ENCODE data around the gene ZBTB45.

ZBTB45 gene

DNA sequence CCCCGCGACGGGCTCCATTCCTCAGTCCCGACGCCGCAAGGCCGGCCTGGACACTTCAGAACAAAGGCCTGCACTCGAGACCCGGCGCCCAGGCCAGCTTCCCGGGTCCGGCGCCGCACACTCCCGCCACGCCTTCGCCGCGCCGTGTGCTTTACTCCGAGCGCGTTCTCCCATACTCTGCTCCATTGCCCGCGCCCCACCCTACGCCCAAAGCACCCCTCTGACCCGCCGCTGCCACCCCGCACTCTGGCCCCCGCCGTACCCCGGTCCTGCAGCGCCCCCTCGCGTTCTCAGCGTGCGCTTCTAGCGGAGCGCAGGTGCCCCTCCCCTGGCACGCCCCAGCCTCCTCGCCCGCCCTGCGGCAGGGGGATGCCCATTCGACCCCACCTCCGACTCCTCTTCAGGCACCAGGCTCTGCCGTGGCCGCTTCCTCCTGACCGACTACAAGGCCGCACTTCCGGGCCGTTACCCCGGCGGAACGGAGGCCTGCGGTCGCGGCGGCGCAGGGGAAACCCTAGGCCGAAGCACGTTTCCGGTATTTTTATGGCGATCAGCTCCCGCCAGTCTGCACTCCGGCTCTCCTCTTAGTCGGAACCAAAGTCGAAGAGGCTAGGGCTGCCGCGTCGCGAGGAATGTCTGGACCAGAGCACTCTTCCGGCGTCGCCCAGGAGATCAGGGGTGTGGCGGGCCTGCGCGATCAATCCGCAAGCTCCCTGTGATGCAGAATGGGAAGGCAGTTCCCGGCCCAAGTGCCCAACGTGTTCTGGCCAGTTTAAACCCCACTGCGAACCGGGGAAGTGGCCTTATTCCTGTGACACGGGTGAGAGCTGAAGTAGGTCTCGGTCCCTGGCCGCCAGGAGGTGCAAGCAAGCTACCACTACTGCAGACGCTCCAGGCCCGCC lies at the start of gene ZBTB45:
TSS of gene ZBTB45 (minus strand) at position 456 of the 902 bp plus-strand sequence. CDS start 2,137 bp downstream, outside the sequence.
- peak; percentile 89 for DNase-seq (ENCODE audit: low spot score)

DNA sequence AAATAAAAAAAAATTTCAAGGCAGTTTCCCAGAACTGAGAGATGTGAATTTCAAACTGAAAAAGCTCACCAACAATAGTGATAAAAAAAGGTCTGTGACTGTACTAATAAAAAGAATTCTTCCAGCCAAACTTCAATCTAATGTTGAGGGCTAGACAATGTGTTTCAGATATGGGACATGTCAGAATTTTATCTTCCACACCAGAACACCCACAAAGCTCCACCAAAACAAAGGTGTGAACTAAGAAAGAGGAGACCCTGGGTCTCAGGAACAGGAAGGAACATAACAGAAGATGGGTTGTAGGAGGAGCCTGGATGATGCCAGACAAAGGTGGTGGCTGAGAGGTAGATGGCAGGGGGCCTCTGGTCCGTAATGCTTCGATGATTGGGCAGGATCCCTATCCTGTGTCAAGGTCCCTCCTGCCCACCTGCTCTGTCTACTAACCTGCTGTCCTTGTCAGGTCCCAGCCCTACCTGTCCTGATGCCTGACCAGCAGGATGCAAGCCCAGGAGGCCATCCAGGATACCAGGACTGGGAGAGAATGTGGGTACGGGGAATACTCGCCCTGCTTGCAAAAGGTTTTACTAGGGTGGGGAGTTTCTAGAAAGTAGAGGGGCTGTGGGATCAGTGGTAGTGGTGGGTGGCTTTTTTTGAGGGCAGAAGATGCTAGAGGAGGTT lies 49.0 kb upstream of the ZBTB45 start:
- DNase-seq (ENCODE audit: low spot score) = no peak

DNA sequence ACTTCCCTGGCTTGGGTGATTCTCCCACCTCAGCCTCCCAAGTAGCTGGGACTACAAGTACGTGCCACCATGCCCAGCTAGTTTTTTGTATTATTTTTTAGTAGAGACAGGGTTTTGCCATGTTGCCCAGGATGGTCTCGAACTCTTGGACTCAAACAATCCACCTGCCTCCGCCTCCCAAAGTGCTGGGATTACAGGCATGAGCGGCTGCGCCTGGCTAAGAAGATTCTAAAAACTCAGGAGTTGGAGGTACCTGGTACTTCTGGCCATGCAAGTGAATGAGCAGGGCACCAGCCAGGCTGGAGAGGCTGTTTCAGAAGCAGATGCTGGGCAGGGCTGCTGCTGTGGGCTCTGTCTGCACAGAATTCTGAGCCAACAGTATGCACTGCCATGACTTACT lies 47.4 kb upstream of the ZBTB45 start:
- DNase-seq (ENCODE audit: low spot score) = no peak

DNA sequence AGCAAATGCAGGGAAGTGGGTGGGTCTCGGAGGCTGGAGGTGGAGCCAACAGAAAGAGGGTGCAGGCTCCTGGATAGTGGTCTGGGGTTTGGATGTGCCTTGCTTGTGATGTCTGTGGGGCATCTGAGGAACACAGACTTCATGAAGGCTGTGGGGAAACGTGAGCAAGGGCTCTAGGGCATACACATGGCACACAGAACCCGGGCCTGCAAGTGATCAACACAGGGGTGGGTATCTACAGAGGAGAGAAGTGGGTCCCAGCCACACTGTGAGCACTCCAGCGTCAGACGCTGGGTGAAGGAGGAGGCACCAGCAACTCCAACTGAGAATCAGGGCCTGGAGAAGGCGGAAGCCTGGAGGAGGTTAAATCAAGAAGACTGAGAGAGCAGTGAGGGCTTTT lies 44.2 kb upstream of the ZBTB45 start:
- DNase-seq (ENCODE audit: low spot score) = no peak

DNA sequence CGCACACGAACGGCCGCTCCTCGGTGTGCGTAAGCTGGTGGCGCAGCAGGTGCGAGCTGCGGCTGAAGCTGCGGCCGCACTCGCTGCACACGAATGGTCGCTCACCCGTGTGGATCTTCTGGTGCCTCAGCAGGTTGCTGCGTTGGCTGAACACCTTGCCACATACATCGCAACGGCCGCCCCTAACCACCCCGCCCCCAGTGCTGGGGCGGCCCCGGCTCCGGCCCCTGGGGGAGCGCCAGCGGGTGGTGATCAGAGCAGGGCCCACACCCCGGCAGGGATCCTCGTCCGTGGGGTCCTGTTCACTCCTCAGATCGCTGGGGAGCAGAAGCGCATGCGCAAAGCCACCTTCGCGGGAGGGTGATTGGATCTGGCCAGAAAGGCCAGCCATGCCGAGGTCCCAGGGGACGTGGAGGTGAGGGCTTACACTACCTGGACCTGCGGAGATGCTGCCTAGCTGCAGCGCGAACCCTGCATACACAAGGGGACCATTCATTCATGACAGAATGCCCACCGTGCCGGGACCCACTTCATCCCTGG lies 43.5 kb upstream of the ZBTB45 start:
- no peak for DNase-seq (ENCODE audit: low spot score)

DNA sequence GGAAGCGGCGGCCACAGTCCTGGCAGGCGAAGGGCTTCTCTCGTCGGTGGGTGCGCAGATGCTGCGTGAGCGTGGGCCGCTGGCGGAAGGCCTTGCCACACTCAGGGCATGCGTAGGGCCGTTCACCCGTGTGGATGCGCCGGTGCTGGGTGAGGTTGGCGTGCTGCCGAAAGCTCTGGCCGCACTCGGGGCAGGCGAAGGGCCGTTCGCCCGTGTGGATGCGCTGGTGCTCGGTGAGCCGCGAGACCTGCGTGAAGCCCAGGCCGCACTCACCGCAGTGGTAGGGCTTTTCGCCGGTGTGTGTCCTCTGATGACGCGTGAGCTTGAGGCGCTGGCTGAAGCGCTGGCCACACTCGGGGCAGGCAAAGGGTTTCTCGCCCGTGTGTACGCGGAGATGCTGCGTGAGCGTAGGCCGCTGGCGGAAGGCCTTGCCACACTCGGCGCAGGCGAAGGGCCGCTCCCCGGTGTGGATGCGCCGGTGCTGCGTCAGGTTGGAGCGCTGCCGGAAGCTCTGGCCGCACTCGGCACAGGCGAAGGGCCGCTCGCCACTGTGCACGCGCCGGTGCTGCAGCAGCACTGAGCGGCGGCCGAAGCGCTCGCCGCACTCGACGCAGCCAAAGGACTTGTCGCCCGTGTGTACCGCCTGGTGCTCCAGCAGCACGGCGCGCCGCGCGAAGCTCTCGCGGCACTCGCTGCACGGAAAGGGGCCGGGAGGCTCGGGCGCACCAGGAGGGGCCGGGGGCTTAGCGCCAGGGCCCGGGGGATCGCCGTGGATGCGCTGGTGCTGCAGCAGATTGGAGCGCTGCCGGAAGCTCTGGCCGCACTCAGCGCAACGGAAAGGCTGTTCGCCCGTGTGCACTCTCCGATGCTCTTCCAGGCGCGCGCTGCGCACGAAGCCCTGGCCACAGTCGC lies 42.8 kb upstream of the ZBTB45 start:
- peak; percentile 22 for DNase-seq (ENCODE audit: low spot score)

DNA sequence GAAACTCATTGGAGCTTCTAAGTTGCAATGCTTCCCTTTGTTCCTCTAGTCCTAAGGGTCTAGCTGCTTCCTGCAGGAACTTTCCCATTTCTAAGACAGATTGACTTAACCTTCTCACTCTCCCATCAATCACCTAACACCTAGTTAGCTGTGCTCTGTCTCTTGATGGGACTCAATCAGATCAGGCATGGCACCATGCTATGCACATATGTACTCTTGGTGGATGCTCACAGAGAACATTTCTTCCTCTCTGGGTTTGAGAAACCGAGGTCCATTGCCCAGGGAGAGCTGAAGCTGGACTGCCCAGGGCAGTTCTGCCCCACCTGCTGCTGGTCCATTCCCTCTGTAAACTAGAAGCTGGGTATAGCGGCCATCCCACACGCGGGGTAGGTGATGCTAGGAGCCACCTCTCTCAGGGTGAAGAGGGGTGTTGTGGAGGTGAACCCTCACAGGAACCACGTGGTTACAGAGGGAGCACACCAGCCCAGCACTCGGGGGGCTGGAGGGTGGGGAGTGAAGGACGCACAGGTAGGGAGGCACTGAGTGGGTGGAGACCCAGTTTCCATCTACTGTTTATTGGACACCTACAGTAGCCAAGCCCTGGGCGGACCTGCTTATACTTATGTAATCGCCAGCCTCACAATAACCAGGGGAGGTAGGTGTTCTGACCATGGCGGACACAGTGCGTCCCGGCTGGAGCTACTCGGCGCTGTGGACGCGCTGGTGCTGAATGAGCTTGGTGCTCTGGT lies 41.9 kb upstream of the ZBTB45 start:
- no peak for DNase-seq (ENCODE audit: low spot score)

DNA sequence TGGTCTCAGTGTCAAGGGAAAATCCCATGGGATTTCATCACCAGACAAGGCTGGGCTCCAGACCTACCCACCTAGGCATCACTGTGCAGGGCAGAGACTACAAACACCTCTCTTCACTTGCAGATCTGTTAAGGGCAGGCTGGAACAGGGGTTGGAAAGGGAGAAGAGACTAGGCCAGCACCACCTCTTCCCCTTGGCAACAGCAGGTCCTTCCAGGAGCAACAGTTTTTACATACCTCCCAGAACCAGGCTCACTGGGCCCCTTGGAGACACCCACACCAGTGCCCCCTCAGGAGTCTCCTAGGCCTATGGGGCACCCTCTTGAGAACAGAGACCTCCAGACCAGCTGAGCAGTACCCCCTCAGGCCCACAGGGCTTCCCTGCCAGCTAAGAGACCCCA lies 41.3 kb upstream of the ZBTB45 start:
- DNase-seq (ENCODE audit: low spot score) = no peak

DNA sequence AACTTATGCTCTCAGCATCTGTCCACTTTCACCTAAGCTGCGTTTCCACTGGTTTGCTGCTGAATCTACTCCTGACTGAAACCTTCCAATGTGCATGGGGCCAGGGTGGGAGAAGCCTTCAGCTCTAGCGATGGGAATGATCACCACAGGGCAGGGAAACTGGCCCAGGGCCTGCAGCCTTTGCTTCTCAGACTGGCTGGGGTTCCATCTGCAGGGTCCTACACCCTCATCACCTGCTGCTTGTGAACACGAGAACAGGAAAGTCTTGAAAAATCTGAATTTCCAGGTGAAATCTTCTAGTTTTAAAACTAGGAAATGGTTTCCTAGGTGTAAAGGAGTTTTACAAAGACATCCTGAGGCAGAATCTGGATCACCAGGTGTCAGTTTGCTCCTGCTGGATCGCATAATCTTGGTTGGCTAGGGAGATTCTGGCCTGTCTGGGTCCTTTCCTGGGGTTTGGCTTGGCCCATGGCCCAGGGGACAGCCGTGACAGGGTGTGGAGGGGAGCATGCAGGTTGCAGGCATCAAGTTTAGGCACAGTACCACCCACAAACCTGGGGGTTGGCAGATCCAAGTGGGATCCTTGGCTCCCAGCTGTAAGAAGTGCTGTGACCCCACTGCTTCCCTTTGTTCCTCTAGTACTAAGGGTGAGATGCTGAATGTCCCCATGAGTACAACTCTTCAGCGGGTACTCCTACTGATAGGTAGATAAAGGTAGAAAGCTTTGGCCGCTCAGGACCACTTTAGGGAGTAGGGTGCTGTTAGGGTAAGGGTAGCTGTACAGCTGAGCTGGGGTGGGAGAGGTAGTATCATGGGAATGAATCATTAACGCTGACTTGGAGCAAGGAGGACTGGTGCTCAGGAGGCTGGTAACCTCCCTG lies 40.6 kb upstream of the ZBTB45 start:
- no peak for DNase-seq (ENCODE audit: low spot score)

DNA sequence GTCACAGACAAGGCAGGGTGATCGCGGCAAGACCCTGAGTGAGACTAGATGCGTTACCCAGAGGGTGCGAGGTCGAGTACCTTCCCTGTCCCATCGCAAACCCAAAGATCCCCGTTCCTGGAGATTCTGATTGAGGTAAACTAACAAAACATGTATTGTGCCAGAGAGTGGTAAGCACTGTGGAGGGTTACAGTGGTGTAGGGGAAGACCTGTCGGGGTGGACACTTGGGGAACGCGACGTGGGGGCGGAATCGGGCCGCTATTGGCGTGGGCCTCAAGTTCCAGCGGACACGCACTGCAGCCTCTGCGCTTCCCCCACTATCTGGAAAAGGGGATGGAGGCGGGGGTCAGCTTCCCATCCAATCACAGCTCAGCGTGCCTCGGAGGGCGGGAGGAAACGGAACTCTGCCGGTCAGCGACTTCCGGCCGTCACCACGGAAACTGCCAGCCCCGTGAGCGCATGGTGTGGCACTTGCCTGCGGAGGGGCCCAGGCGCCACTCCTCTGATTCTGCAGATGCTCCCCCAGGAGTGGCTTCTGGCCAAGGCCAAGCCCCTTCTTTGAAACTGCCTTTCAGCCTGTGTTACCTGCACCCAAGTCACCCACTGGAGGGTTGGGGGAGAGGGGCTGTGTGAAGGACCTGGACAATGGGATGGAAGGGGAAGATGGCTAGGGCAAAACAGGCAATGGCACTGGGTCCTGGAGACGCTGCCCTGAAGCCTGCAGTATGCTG lies 39.8 kb upstream of the ZBTB45 start:
- peak; percentile 92 for DNase-seq (ENCODE audit: low spot score)

DNA sequence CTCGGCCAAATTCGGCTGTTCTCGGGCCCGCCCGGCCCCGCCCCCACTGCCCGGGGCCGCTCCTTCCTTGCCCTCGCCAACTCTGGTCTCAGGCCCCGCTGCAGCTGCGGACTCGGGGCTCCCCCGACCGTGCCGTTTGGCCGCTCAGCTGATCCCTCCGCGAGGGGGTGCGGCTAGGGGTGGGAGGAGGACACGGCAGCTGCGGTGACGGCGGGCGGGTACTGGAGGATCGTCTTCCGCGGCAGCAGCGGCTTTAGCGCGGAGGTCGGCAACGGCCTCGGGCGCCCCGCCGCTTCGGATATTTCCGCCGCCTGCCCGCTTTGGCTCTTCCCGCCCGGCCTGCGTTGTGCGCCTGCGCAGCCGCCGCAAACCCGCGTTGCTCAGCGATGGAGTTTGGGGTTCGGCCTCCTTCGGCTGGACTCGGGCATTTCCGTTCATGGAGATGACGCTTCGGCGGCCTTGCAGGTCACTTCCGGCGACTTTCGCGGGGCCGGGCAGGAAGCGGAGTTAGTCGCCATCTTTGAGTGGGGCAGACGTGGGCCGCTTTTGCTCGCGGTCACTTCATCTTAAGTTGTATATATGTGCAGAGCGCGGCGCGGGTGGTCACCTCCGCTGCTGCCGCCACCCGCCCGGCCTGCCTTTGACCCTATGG lies 39.1 kb upstream of the ZBTB45 start:
- DNase-seq (ENCODE audit: low spot score) = peak; percentile 89

DNA sequence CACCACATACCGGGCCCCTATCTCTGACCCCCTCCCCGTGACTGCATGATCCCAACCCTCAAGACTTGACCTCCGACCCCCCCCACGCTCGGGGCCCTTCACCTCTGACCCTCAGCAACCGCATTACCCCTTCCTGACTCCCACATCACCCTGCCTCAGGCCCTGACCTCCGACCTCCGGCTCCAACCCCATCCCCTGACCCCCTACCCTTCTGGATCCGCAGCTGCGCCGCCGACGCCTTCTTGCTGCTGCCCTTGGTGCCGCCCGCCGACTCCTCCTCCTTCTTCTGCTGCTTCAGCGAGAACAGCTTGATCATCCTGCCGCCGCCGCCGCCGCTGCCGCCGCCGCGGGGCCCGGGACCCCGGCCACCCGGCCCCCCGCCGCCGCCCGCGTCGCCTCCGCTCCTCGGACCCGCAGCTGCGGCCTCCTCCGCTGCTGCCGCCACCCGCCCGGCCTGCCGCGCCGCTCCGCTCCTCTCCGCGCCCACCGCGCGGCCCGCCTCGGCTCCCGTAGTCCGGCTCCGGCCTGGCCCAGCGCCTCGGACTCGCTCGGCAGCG lies 38.5 kb upstream of the ZBTB45 start, which contains the start of gene UBE2M:
TSS of gene UBE2M (minus strand) at position 546 of the 557 bp plus-strand sequence. CDS start at position 316, 230 bp downstream.
- no peak for DNase-seq (ENCODE audit: low spot score)

DNA sequence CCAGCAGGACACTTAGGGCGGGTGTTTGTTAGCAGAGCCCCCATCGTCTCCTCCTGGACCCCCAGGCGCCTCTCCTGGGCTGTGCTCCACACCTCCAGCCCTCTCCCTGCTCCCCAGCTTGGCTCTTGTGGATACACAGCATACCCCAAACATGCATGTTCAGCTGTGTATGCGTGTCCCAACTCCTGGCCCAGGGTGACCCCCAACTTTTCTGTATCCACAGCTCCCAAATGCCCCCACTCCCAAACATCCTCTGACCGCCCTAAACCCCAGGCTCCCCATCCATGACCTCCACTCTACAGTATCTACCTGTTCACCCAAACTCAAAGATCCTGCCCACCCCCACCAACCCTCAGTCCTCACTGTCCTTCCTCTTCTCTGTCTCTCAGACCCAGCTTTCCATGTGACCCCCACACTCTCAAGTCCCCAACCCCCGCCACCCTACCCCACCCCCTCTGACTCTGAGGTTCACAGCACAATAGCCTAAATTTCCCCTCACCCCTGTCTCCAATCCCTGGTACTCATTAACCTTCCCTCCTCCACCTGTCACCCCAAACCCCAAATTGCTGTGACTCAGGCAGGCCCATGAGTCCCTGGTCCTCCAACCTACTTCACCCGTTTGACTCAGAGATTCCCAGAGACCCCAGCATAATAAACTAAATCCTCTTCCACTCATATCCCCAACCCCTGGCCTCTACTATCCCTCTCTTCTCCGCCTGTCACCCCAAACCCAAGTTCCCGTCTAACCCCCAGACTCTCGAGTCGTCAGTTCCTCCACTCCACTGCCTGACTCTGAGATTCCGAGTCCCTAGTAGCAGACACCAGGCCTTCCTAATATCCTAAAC lies 37.8 kb upstream of the ZBTB45 start:
- no peak for DNase-seq (ENCODE audit: low spot score)

DNA sequence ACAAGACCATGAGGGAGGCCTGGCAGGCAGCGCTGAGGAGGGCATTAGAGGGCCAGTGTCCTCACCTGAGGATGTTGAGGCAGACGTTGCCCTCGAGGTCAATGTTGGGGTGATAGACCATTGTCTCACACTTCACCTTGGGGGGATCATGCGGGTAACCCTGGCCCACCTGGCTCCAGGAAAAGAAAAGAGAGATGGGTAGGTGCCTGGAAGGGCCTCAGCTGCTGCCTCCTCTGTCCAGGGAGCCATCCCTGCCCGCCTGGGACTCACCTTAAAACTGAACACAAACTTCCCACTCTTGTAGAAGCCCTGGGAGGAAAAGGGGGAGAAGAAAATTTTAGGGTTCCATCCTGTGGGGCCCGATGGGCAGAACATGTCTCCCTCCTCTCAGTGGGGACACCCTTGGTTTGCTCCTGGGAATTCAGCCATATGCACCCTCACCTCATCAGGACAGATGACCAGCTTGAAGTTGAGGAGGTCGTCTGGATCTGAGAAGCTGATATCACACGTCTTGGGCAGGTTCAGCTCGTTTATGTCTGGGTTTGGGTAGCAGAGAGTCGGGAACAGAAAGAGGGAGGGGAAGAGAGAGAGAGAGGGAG lies 37.1 kb upstream of the ZBTB45 start:
- DNase-seq (ENCODE audit: low spot score) = no peak

DNA sequence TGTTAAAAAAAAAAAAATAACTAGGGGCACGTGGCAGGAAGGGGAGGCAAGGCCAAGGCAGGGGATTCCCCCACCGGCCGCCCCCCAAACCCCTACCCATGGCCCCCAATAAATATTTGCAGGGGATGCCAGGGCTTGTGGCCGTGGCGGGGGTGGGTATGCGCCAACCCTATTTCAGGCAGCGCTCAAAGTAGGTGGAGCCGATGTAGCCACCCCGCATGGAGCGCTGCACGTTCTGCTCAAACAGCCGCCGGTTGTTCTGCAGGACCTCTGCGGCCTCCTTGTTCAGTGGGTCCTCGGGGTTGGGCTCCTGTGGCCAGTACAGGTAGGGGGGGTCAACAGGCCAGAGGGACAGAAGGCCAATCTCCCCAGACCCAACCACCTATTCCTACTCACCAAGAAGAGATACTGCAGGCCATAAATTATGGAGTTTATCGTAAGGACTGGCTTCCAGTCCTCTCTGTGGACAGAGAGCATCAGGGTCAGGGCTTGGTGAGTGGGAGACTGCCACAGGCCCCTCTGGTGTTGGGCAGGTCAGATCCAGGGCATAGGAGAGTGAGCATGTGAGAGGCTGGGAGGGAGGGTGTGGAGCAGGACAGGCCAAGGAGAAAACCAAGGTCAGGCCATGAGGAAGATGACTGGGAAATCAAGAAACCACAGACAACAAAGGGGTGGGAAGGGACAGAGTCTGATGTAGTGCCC lies 36.5 kb upstream of the ZBTB45 start:
- DNase-seq (ENCODE audit: low spot score) = no peak

DNA sequence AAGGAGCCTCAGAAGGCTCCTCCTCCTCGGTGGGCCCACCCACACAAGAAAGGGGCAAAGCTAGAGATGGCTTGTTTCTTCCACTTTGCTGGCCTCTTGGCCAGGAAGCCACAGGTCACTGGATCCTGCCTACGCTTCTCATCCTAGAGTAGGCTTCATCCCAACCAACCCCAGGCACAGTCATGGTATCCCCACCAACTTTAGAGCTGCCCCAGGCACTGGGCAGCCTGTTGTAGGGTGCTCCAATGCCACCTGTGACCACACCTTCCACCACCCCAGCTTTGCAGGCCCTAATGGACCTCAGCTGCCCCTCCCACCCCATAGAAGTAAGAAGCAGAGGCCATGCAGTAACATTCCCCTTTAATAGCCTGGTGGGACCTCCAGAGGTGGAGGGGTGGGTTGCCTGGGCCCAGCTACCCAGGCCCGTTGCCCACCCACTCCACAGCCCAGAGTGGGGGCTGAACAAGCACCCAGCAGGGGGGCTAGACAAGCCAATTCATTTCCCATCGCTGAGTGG lies 35.8 kb upstream of the ZBTB45 start:
- no peak for DNase-seq (ENCODE audit: low spot score)
